HFFc6 (cell line): ENCODE data around the gene REC114. TPM values are rescaled to one million over a fixed set of nuclear protein-coding genes. Genes with fewer than 3 reads are reported as not detected.
"Not testable (repeated sequence)": the region's sequence is repeated elsewhere in the genome, so short reads cannot be mapped to it uniquely, and the experiment has no call there.

ENCODE experiments used
- DNase-seq: peaks from one replicate; pipeline ENCODE4 v3.0.0-alpha.2; 2018
- H3K27ac Mint-ChIP-seq: 2 replicates; pipeline ENCODE4 v1.8.0; 2020; ENCODE audit warnings: mild to moderate bottlenecking, mixed read lengths
- H3K27me3 Mint-ChIP-seq: 2 replicates; pipeline ENCODE4 v1.8.0; 2021; ENCODE audit warnings: mild to moderate bottlenecking, moderate library complexity, mixed read lengths; ENCODE audit not compliant: insufficient read depth
- H3K36me3 Mint-ChIP-seq: 2 replicates; pipeline ENCODE4 v1.8.0; 2021; ENCODE audit warnings: low read depth, mixed read lengths
- H3K4me1 Mint-ChIP-seq: 2 replicates; pipeline ENCODE4 v1.8.0; 2020; ENCODE audit warnings: low read depth, mixed read lengths
- H3K4me3 Mint-ChIP-seq: 2 replicates; pipeline ENCODE4 v1.8.0; 2020; ENCODE audit warnings: mild to moderate bottlenecking, moderate library complexity, mixed read lengths
- H3K9me3 Mint-ChIP-seq: 2 replicates; pipeline ENCODE4 v1.8.0; 2020; ENCODE audit warnings: mild to moderate bottlenecking, mixed read lengths
- CTCF ChIP-seq: fragments of 200-600 bp; sonication (generic); IDR thresholded peaks from 2 replicates; pipeline ENCODE4 v1.5.0; 2021; ENCODE audit warnings: antibody characterized with exemption, mild to moderate bottlenecking
- total RNA-seq, 6 experiments: library from RNA; stranded (reverse); fragmentation: NEBNext Ultra II Directional; extraction: Animal tissue kit (Norgen Biotek cat#: 25700); gene quantifications; 2 replicates in 1 of 6; 3 replicates in 5 of 6; pipeline ENCODE4 v1.2.3, GENCODE V29; 2021

Gene REC114
- total RNA-seq, 6 experiments from 2014 or later, result not detected

- no peaks in the 10 kb centered on the region for H3K4me1 Mint-ChIP-seq
- H3K27me3 Mint-ChIP-seq, result peaks cover 10% of the 10 kb centered on the region
- no peak overlapping the region for H3K27ac Mint-ChIP-seq
- no peak for DNase-seq
- H3K36me3 Mint-ChIP-seq, result no peaks in the 10 kb centered on the region
- no peak for TF ChIP-seq CTCF
- no peaks in the 10 kb centered on the region for H3K9me3 Mint-ChIP-seq
- H3K4me3 Mint-ChIP-seq, result no peak overlapping the region
These were observed 9.1 kb upstream of the REC114 start for GRCh38 chr15:73433873-73434272.

- no peak for DNase-seq
- no peaks in the 10 kb centered on the region for H3K4me1 Mint-ChIP-seq
- H3K4me3 Mint-ChIP-seq, result no peak overlapping the region
- no peak overlapping the region for H3K27ac Mint-ChIP-seq
- H3K27me3 Mint-ChIP-seq, result peaks cover 15% of the 10 kb centered on the region
- H3K9me3 Mint-ChIP-seq, result no peaks in the 10 kb centered on the region
- TF ChIP-seq CTCF, result no peak
- H3K36me3 Mint-ChIP-seq, result no peaks in the 10 kb centered on the region
These were observed 6.4 kb upstream of the REC114 start for GRCh38 chr15:73436613-73437012.

- TF ChIP-seq CTCF, result no peak
- Mint-ChIP-seq H3K27me3 (peaks cover 20% of the 10 kb centered on the region), H3K36me3 (no peaks in the 10 kb centered on the region), H3K9me3 (no peaks in the 10 kb centered on the region), H3K4me3 (no peak overlapping the region), H3K27ac (no peak overlapping the region), H3K4me1 (no peaks in the 10 kb centered on the region)
- DNase-seq, result no peak
These were observed 5.3 kb upstream of the REC114 start for GRCh38 chr15:73437543-73438109.

GRCh38 chr15:73438651-73439050 is 4.3 kb upstream of the REC114 start:
- TF ChIP-seq CTCF, result no peak
- Mint-ChIP-seq H3K4me3 (no peak overlapping the region), H3K9me3 (no peaks in the 10 kb centered on the region), H3K27ac (no peak overlapping the region), H3K36me3 (no peaks in the 10 kb centered on the region), H3K4me1 (no peaks in the 10 kb centered on the region), H3K27me3 (peaks cover 24% of the 10 kb centered on the region)
- DNase-seq, result no peak

GRCh38 chr15:73440571-73440970 is 2.4 kb upstream of the REC114 start:
- Mint-ChIP-seq H3K9me3 (no peaks in the 10 kb centered on the region), H3K36me3 (no peaks in the 10 kb centered on the region), H3K27ac (no peak overlapping the region), H3K4me3 (no peak overlapping the region), H3K27me3 (peaks cover 24% of the 10 kb centered on the region), H3K4me1 (no peaks in the 10 kb centered on the region)
- DNase-seq, result no peak
- no peak for TF ChIP-seq CTCF

GRCh38 chr15:73442421-73442820 is 543 bp upstream of the REC114 start:
- H3K27me3 Mint-ChIP-seq, result peaks cover 26% of the 10 kb centered on the region

GRCh38 chr15:73447471-73447870 is 4.5 kb downstream of the REC114 start:
- H3K9me3 Mint-ChIP-seq, H3K4me3 Mint-ChIP-seq, H3K36me3 Mint-ChIP-seq, H3K4me1 Mint-ChIP-seq, DNase-seq, H3K27ac Mint-ChIP-seq: not testable (repeated sequence)
- H3K27me3 Mint-ChIP-seq, result peaks cover 15% of the 10 kb centered on the region

More at GRCh38 chr15:73442421-73442820, 543 bp upstream of the REC114 start:
- DNase-seq, result no peak
- Mint-ChIP-seq H3K27ac (no peak overlapping the region), H3K4me1 (no peaks in the 10 kb centered on the region), H3K9me3 (no peaks in the 10 kb centered on the region), H3K36me3 (no peaks in the 10 kb centered on the region), H3K4me3 (no peak overlapping the region)
- no peak for TF ChIP-seq CTCF

- not testable (repeated sequence) for H3K27ac Mint-ChIP-seq, H3K36me3 Mint-ChIP-seq, H3K4me1 Mint-ChIP-seq, H3K4me3 Mint-ChIP-seq, DNase-seq, H3K9me3 Mint-ChIP-seq
- H3K27me3 Mint-ChIP-seq, result peaks cover 10% of the 10 kb centered on the region
These were observed 5.3 kb downstream of the REC114 start for GRCh38 chr15:73448158-73448758.
